Neural cell (in vitro differentiated cells): ENCODE data around the gene TIMMDC1. TPM values are rescaled to one million over a fixed set of nuclear protein-coding genes. Genes with fewer than 3 reads are reported as not detected.

ENCODE experiments used
- H2AFZ ChIP-seq: fragments of 200-600, 300-800 bp; sonication (generic), shearing (Covaris generic); 2 replicates; pipeline ENCODE4 v1.6.0; 2014; ENCODE audit warnings: low read depth, mild to moderate bottlenecking, antibody characterized with exemption, low read length, moderate library complexity
- H3F3A ChIP-seq: fragments of 200-600 bp; shearing (Covaris generic); 2 replicates; pipeline ENCODE4 v1.6.1; 2016; ENCODE audit warnings: mild to moderate bottlenecking, moderate library complexity, mixed read lengths, antibody characterized with exemption, low read length; ENCODE audit not compliant: insufficient read depth, poor library complexity, severe bottlenecking
- H3K27ac ChIP-seq: fragments of 200-600, 300-800 bp; sonication (generic), shearing (Covaris generic); 2 replicates; pipeline ENCODE4 v1.5.1; 2014; ENCODE audit warnings: mild to moderate bottlenecking, low read length, moderate library complexity
- H3K27me3 ChIP-seq: fragments of 300-800, 200-600 bp; sonication (generic), shearing (Covaris generic); 2 replicates; pipeline ENCODE4 v1.6.0; 2014; ENCODE audit warnings: mild to moderate bottlenecking, low read depth, low read length, moderate library complexity; ENCODE audit not compliant: insufficient read depth
- H3K36me3 ChIP-seq: fragments of 300-800, 200-600 bp; sonication (generic), shearing (Covaris generic); 2 replicates; pipeline ENCODE4 v1.5.1; 2014; ENCODE audit warnings: mild to moderate bottlenecking, antibody characterized with exemption, low read length, moderate library complexity; ENCODE audit not compliant: insufficient read depth
- H3K4me2 ChIP-seq: fragments of 300-800, 200-600 bp; sonication (generic), shearing (Covaris generic); 2 replicates; pipeline ENCODE4 v1.6.0; 2014; ENCODE audit warnings: mild to moderate bottlenecking, low read length
- H3K4me3 ChIP-seq: fragments of 300-800, 200-600 bp; sonication (generic), shearing (Covaris generic); 2 replicates; pipeline ENCODE4 v1.5.1; 2014; ENCODE audit warnings: mild to moderate bottlenecking, low read length, moderate library complexity
- H3K79me2 ChIP-seq: fragments of 200-600 bp; shearing (Covaris generic); replicated peaks from 2 replicates; pipeline ENCODE4 v1.6.0; 2014; ENCODE audit warnings: mild to moderate bottlenecking, low read length, moderate library complexity; ENCODE audit not compliant: insufficient read depth
- H3K9ac ChIP-seq: fragments of 300-800, 200-600 bp; sonication (generic), shearing (Covaris generic); 2 replicates; pipeline ENCODE4 v1.6.1; 2016; ENCODE audit warnings: mild to moderate bottlenecking, low read length, mixed read lengths
- H3K9me2 ChIP-seq: fragments of 200-600 bp; shearing (Covaris generic); 2 replicates; pipeline ENCODE4 v1.6.1; 2016; ENCODE audit warnings: mild to moderate bottlenecking, low read length, mixed read lengths; ENCODE audit not compliant: insufficient read depth
- H3K9me3 ChIP-seq: fragments of 200-600, 300-800 bp; sonication (generic), shearing (Covaris generic); 2 replicates; pipeline ENCODE4 v1.6.1; 2016; ENCODE audit warnings: mild to moderate bottlenecking, mixed run types, low read length, moderate library complexity, mixed read lengths
- H4K20me1 ChIP-seq: fragments of 200-600 bp; shearing (Covaris generic); 2 replicates; pipeline ENCODE4 v1.6.1; 2016; ENCODE audit warnings: mild to moderate bottlenecking, mixed run types; ENCODE audit not compliant: insufficient read depth
- EP300 ChIP-seq: fragments of 450-650 bp; conservative IDR thresholded peaks from 2 replicates; pipeline ENCODE4 v1.6.1; 2014; ENCODE audit warnings: antibody characterized with exemption, mild to moderate bottlenecking, moderate library complexity; ENCODE audit not compliant: poor library complexity, severe bottlenecking
- EZH2 ChIP-seq: fragments of 200-600, 300-800 bp; shearing (Covaris generic), sonication (generic); IDR thresholded peaks from 2 replicates; pipeline ENCODE4 v1.6.1; 2014; ENCODE audit warnings: antibody characterized with exemption, low read length, borderline replicate concordance, mild to moderate bottlenecking; ENCODE audit not compliant: insufficient read depth, poor library complexity, severe bottlenecking
- MXI1 ChIP-seq: fragments of 450-650 bp; conservative IDR thresholded peaks from 2 replicates; pipeline ENCODE4 v1.6.1; 2014; ENCODE audit warnings: antibody characterized with exemption, mild to moderate bottlenecking; ENCODE audit not compliant: poor library complexity, severe bottlenecking
- POLR2AphosphoS5 ChIP-seq: IDR thresholded peaks from 2 replicates; pipeline ENCODE4 v1.6.1; 2012
- RAD21 ChIP-seq: fragments of 450-650 bp; conservative IDR thresholded peaks from 2 replicates; pipeline ENCODE4 v1.6.1; 2014; ENCODE audit warnings: antibody characterized with exemption, mild to moderate bottlenecking, moderate library complexity
- SMC3 ChIP-seq: fragments of 450-650 bp; conservative IDR thresholded peaks from 2 replicates; pipeline ENCODE4 v1.6.1; 2014; ENCODE audit warnings: antibody characterized with exemption, mild to moderate bottlenecking, moderate library complexity; ENCODE audit not compliant: poor library complexity
- TAF1 ChIP-seq: IDR thresholded peaks from 2 replicates; pipeline ENCODE4 v1.6.1; 2012; ENCODE audit warnings: low read depth
- polyA plus RNA-seq: library from polyadenylated mRNA; depleted of rRNA; stranded (reverse); fragments of >200 nt; gene quantifications from 2 replicates; pipeline ENCODE4 v1.2.3, GENCODE V29; 2014
- TF ChIP-seq, protein P1 (sequence below): fragments of 450-650 bp; IDR thresholded peaks from 2 replicates; pipeline ENCODE4 v1.5.1; 2014; ENCODE audit warnings: antibody characterized with exemption, mild to moderate bottlenecking, moderate library complexity; ENCODE audit not compliant: poor library complexity, severe bottlenecking
- TF ChIP-seq, protein P2 (sequence below): IDR thresholded peaks from 2 replicates; pipeline ENCODE4 v1.6.1; 2012; ENCODE audit warnings: borderline replicate concordance

Gene TIMMDC1
- polyA plus RNA-seq, 1 donor from 2014 or later = 110 TPM

DNA sequence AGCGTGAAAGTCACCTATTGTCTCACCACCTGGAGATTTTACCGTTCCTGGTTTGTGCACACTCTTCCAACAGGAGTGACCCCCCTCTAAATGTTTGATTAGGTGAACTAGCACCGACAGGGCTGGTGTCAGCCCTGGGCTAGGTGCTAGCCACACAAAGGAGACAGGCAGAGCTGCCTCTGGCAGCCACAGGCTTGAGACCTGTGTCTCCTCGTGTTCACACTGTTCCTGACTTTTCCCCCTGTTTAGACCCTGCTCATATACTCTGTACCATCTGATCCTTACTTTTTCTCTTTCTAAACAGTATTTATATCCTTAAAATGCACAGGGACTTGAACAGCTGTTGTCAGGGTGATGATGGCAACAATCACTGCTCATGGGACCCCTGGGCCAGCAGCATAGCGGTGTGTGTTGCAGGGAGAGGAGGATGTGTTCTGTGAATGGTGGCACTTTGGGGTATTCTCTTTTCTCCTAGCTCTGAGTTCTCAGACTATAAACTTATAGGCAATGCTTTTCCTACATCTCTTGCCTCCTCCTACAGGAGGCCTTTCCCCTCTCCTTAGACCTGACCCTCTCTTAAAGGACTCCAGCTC is 55.6 kb downstream of the TIMMDC1 start:
- Histone ChIP-seq H3K9ac (no peak overlapping the region), H3K4me3 (no peak overlapping the region), H3K27me3 (no peaks in the 10 kb centered on the region), H2AFZ (no peak overlapping the region), H3K79me2 (no peaks in the 10 kb centered on the region), H3F3A (no peaks in the 10 kb centered on the region), H3K27ac (no peak overlapping the region), H3K9me2 (no peaks in the 10 kb centered on the region), H4K20me1 (no peaks in the 10 kb centered on the region), H3K9me3 (no peaks in the 10 kb centered on the region), H3K36me3 (no peaks in the 10 kb centered on the region), H3K4me2 (no peak overlapping the region)
- TF ChIP-seq MXI1 (no peak), EP300 (no peak), RAD21 (no peak), TAF1 (no peak), EZH2 (no peak), POLR2AphosphoS5 (no peak), SMC3 (no peak)
- TF ChIP-seq, protein P1, sequence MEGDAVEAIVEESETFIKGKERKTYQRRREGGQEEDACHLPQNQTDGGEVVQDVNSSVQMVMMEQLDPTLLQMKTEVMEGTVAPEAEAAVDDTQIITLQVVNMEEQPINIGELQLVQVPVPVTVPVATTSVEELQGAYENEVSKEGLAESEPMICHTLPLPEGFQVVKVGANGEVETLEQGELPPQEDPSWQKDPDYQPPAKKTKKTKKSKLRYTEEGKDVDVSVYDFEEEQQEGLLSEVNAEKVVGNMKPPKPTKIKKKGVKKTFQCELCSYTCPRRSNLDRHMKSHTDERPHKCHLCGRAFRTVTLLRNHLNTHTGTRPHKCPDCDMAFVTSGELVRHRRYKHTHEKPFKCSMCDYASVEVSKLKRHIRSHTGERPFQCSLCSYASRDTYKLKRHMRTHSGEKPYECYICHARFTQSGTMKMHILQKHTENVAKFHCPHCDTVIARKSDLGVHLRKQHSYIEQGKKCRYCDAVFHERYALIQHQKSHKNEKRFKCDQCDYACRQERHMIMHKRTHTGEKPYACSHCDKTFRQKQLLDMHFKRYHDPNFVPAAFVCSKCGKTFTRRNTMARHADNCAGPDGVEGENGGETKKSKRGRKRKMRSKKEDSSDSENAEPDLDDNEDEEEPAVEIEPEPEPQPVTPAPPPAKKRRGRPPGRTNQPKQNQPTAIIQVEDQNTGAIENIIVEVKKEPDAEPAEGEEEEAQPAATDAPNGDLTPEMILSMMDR = no peak
- TF ChIP-seq, protein P2, sequence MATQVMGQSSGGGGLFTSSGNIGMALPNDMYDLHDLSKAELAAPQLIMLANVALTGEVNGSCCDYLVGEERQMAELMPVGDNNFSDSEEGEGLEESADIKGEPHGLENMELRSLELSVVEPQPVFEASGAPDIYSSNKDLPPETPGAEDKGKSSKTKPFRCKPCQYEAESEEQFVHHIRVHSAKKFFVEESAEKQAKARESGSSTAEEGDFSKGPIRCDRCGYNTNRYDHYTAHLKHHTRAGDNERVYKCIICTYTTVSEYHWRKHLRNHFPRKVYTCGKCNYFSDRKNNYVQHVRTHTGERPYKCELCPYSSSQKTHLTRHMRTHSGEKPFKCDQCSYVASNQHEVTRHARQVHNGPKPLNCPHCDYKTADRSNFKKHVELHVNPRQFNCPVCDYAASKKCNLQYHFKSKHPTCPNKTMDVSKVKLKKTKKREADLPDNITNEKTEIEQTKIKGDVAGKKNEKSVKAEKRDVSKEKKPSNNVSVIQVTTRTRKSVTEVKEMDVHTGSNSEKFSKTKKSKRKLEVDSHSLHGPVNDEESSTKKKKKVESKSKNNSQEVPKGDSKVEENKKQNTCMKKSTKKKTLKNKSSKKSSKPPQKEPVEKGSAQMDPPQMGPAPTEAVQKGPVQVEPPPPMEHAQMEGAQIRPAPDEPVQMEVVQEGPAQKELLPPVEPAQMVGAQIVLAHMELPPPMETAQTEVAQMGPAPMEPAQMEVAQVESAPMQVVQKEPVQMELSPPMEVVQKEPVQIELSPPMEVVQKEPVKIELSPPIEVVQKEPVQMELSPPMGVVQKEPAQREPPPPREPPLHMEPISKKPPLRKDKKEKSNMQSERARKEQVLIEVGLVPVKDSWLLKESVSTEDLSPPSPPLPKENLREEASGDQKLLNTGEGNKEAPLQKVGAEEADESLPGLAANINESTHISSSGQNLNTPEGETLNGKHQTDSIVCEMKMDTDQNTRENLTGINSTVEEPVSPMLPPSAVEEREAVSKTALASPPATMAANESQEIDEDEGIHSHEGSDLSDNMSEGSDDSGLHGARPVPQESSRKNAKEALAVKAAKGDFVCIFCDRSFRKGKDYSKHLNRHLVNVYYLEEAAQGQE = no peak

DNA sequence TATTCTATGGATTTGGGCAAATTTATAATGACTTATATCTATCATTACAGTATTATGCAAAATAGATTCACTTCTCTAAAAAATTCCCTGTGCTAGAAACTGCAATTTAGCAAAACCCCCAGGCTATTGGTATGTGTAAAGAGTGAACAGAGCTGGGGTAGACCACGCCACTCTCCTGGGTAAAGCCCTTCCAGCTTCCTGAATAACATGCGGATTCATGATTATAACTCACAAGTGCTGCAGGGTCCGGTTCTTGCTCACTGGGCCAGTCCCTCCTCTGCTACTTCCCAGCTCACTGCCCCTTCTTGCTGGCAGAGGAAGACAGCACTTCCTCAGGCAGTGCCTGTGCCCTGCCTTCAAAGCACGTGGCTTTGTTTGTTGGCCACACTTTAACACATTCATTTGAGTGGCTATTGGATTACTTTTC is 57.0 kb downstream of the TIMMDC1 start:
- Histone ChIP-seq H3K27ac (no peak overlapping the region), H3K9ac (no peak overlapping the region), H2AFZ (no peak overlapping the region), H3K4me2 (no peak overlapping the region), H3K4me3 (no peak overlapping the region), H3K79me2 (no peaks in the 10 kb centered on the region), H4K20me1 (no peaks in the 10 kb centered on the region), H3F3A (no peaks in the 10 kb centered on the region), H3K27me3 (no peaks in the 10 kb centered on the region), H3K9me3 (no peaks in the 10 kb centered on the region), H3K36me3 (no peaks in the 10 kb centered on the region), H3K9me2 (no peaks in the 10 kb centered on the region)
- TF ChIP-seq RAD21 (no peak), SMC3 (no peak), POLR2AphosphoS5 (no peak), EP300 (no peak), MXI1 (no peak), EZH2 (no peak), TAF1 (no peak)
- TF ChIP-seq, protein P1 = no peak
- TF ChIP-seq, protein P2 = no peak
